GM13977 (cell line): ENCODE results near the gene HBG1.

ENCODE experiments used
- DNase-seq: peaks from one replicate; pipeline ENCODE4 v3.0.0; 2012; ENCODE audit warnings: low spot score
- in situ Hi-C: fragments of 300-500 bp; cut with MboI; formaldehyde crosslinking; loops from one replicate; pipeline ENCODE4 v1.12.0; 2022; ENCODE audit warnings: low sequenced_read_pairs, low pct_unique_long_range_greater_than_20kb, mixed read lengths, inconsistent platforms; ENCODE audit not compliant: unreplicated experiment
- TF ChIP-seq, protein P1 (sequence below): IDR thresholded peaks from 2 replicates; pipeline ENCODE4 v1.5.1; 2012; ENCODE audit warnings: mild to moderate bottlenecking, control low read depth; ENCODE audit not compliant: insufficient read depth; ENCODE audit errors: extremely low read depth, missing control alignments

HBG1 gene

DNA sequence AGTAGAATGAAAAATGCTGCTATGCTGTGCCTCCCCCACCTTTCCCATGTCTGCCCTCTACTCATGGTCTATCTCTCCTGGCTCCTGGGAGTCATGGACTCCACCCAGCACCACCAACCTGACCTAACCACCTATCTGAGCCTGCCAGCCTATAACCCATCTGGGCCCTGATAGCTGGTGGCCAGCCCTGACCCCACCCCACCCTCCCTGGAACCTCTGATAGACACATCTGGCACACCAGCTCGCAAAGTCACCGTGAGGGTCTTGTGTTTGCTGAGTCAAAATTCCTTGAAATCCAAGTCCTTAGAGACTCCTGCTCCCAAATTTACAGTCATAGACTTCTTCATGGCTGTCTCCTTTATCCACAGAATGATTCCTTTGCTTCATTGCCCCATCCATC is 35.0 kb upstream of the HBG1 start:
- TF ChIP-seq, protein P1, sequence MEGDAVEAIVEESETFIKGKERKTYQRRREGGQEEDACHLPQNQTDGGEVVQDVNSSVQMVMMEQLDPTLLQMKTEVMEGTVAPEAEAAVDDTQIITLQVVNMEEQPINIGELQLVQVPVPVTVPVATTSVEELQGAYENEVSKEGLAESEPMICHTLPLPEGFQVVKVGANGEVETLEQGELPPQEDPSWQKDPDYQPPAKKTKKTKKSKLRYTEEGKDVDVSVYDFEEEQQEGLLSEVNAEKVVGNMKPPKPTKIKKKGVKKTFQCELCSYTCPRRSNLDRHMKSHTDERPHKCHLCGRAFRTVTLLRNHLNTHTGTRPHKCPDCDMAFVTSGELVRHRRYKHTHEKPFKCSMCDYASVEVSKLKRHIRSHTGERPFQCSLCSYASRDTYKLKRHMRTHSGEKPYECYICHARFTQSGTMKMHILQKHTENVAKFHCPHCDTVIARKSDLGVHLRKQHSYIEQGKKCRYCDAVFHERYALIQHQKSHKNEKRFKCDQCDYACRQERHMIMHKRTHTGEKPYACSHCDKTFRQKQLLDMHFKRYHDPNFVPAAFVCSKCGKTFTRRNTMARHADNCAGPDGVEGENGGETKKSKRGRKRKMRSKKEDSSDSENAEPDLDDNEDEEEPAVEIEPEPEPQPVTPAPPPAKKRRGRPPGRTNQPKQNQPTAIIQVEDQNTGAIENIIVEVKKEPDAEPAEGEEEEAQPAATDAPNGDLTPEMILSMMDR: no peak
- in situ Hi-C loops: no loop called here
- no peak for DNase-seq

DNA sequence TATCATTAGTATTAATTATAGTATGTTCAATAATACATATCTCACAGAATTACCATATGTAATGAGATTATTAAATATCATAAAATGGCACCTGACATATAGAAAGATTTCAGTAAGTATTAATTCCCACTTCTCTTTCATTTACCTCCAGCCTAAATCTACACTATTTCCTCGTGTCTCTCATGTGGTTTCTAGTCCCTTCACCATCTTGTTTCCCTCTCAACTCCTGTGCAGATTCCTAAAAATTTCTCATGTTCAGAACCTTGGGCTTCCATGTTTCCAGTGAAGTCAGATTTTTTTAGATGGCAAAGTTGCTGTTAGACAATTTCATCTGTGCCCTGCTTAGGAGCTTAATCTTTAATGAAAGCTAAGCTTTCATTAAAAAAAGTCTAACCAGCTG is 34.2 kb upstream of the HBG1 start:
- TF ChIP-seq, protein P1: no peak
- DNase-seq: no peak
- in situ Hi-C loops: no loop called here

DNA sequence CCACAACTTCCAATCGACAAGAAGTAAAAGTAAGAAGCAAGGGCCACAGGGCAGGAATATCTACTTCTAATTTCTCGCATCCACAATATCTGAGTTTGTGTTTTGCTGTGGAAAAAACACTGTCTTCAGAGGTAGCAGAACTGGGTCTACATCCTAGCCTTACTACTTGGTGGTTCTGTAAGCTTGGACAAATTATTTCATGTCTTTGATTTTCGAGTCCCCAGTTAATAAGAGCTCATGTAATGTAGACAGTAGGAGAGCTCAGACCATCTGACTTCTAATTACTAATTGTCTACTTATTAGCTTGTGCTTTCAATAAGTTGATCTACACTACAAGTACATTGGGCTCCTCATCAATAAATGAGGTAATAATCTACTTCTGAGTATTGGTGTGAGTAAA is 33.4 kb upstream of the HBG1 start:
- in situ Hi-C loops: no loop called here
- TF ChIP-seq, protein P1: no peak
- DNase-seq: no peak

DNA sequence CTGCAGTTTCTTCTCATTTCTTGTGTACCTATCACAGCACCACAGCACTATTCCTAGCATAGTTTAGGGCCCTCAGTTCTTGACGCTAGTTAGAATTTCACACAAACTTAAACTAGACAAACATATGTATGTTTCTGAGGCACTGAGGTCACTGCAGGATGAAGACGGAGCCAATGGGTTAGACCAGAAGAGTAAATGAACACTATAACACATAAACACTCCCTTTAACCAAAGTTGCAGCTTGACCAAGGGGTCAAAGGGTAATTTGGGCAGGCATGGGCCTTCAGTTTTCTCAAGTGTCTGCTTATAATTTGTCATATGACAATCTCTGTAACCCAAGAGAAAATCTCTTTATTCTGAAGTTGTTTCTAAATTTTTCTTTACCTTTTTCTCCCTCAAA is 33.0 kb upstream of the HBG1 start:
- in situ Hi-C loops: no loop called here
- DNase-seq: no peak
- TF ChIP-seq, protein P1: no peak

DNA sequence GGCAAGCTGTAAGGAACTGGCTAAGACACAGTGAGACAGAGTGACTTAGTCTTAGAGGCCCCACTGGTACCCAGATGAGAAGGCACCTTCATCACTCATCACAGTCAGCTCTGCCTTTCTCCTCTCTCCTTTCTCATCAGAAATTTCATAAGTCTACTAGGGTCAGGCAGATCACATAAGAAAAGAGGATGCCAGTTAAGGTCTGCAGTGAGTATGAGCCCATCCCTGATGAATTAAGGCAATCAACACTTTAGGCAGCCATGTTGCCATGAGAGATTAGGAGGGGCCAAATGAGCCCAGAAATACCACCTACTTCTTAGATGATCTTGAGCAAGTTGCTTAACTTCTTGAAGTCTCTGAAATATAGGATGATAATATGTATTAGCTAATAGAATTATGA is 31.9 kb upstream of the HBG1 start:
- in situ Hi-C loops: no loop called here
- no peak for DNase-seq
- TF ChIP-seq, protein P1: no peak

DNA sequence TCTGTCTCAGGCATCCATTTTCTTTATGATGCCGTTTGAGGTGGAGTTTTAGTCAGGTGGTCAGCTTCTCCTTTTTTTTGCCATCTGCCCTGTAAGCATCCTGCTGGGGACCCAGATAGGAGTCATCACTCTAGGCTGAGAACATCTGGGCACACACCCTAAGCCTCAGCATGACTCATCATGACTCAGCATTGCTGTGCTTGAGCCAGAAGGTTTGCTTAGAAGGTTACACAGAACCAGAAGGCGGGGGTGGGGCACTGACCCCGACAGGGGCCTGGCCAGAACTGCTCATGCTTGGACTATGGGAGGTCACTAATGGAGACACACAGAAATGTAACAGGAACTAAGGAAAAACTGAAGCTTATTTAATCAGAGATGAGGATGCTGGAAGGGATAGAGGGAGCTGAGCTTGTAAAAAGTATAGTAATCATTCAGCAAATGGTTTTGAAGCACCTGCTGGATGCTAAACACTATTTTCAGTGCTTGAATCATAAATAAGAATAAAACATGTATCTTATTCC is 31.0 kb upstream of the HBG1 start:
- DNase-seq: peak; percentile 51
- in situ Hi-C loops: no loop called here
- TF ChIP-seq, protein P1: no peak
